Hematopoietic multipotent progenitor cell treated with erythropoietin and hydrocortisone succinate and interleukin-3 and kit ligand, for 15 days (in vitro differentiated cells): ENCODE results near the gene ACAA2.
A peak's percentile ranks its signal among the peaks of the same experiment; 100 is the strongest.

Source experiments
- DNase-seq: peaks from one replicate; pipeline ENCODE4 v3.0.0-alpha.2; 2015; ENCODE audit warnings: low spot score

Gene ACAA2

GRCh38 chr18:49764032-49764431 is 49.3 kb downstream of the ACAA2 start:
- no peak for DNase-seq

GRCh38 chr18:49763590-49763989 is 49.7 kb downstream of the ACAA2 start:
- DNase-seq: no peak

- DNase-seq: no peak
Measured at GRCh38 chr18:49762191-49763077, 50.9 kb downstream of the ACAA2 start.

- DNase-seq: no peak
Measured at GRCh38 chr18:49761771-49762170, 51.6 kb downstream of the ACAA2 start.

GRCh38 chr18:49758263-49758610 is 55.1 kb downstream of the ACAA2 start:
- no peak for DNase-seq

- peak; percentile 13 for DNase-seq
Measured at GRCh38 chr18:49757513-49758262, 55.6 kb downstream of the ACAA2 start.

GRCh38 chr18:49756671-49757362 is 56.5 kb downstream of the ACAA2 start:
- no peak for DNase-seq

- DNase-seq: no peak
Measured at GRCh38 chr18:49756135-49756534, 57.2 kb downstream of the ACAA2 start.

GRCh38 chr18:49755489-49755888 is 57.8 kb downstream of the ACAA2 start:
- no peak for DNase-seq

- DNase-seq: no peak
Measured at GRCh38 chr18:49754866-49755265, 58.5 kb downstream of the ACAA2 start.

- no peak for DNase-seq
Measured at GRCh38 chr18:49753643-49754042, 59.7 kb downstream of the ACAA2 start.

GRCh38 chr18:49752095-49752457 is 61.3 kb downstream of the ACAA2 start:
- no peak for DNase-seq

- DNase-seq: no peak
Measured at GRCh38 chr18:49751427-49752094, 61.8 kb downstream of the ACAA2 start.

GRCh38 chr18:49749563-49749962 is 63.8 kb downstream of the ACAA2 start:
- no peak for DNase-seq

- no peak for DNase-seq
Measured at GRCh38 chr18:49747876-49748275, 65.5 kb downstream of the ACAA2 start.

- DNase-seq: no peak
Measured at GRCh38 chr18:49745045-49746014, 68.0 kb downstream of the ACAA2 start.

GRCh38 chr18:49744376-49745008 is 68.8 kb downstream of the ACAA2 start:
- DNase-seq: no peak

GRCh38 chr18:49743117-49743567 is 70.2 kb downstream of the ACAA2 start:
- DNase-seq: no peak

GRCh38 chr18:49742316-49743116 is 70.8 kb downstream of the ACAA2 start:
- no peak for DNase-seq

GRCh38 chr18:49739275-49739674 is 74.1 kb downstream of the ACAA2 start:
- no peak for DNase-seq
